ENCODE data around the gene CTDSP1.

CTDSP1 gene

GRCh38 chr2:218401890-218402289 lies 2.2 kb downstream of the CTDSP1 start:
- TF ChIP-seq CTCF (IDR thresholded peaks at IDR 0.05; ENCODE audit: poor library complexity, severe bottlenecking), result no peak
- DNase-seq (ENCODE audit: low spot score) (no peak), ATAC-seq (ENCODE audit: low read depth) (no peak)
- H3K27me3 ChIP-seq (ENCODE audit: insufficient read depth, poor library complexity, severe bottlenecking), result no peaks in the 10 kb centered on the region
- H3K4me1 ChIP-seq (ENCODE audit: insufficient read depth, poor library complexity, severe bottlenecking), result peaks cover 8% of the 10 kb centered on the region
- H3K27ac ChIP-seq (ENCODE audit: poor library complexity, severe bottlenecking), result peak overlapping the region; percentile 96
- H3K9me3 ChIP-seq (ENCODE audit: severe bottlenecking), result no peaks in the 10 kb centered on the region
- peaks cover 34% of the 10 kb centered on the region for H3K36me3 ChIP-seq (ENCODE audit: low read depth)
- no peak overlapping the region for H3K4me3 ChIP-seq (ENCODE audit: severe bottlenecking)

- TF ChIP-seq CTCF (IDR thresholded peaks at IDR 0.05; ENCODE audit: poor library complexity, severe bottlenecking), result no peak
- no peak overlapping the region for H3K4me3 ChIP-seq (ENCODE audit: severe bottlenecking)
- ATAC-seq (ENCODE audit: low read depth), result no peak
- peaks cover 34% of the 10 kb centered on the region for H3K36me3 ChIP-seq (ENCODE audit: low read depth)
- H3K9me3 ChIP-seq (ENCODE audit: severe bottlenecking), result no peaks in the 10 kb centered on the region
- H3K27me3 ChIP-seq (ENCODE audit: insufficient read depth, poor library complexity, severe bottlenecking), result no peaks in the 10 kb centered on the region
- no peak for DNase-seq (ENCODE audit: low spot score)
- no peak overlapping the region for H3K27ac ChIP-seq (ENCODE audit: poor library complexity, severe bottlenecking)
- peaks cover 12% of the 10 kb centered on the region for H3K4me1 ChIP-seq (ENCODE audit: insufficient read depth, poor library complexity, severe bottlenecking)
Observed at GRCh38 chr2:218402491-218402901, 2.8 kb downstream of the CTDSP1 start.

GRCh38 chr2:218402911-218403411 lies 3.3 kb downstream of the CTDSP1 start:
- no peak for ATAC-seq (ENCODE audit: low read depth)
- Histone ChIP-seq H3K4me3 (ENCODE audit: severe bottlenecking) (no peak overlapping the region), H3K27ac (ENCODE audit: poor library complexity, severe bottlenecking) (no peak overlapping the region), H3K9me3 (ENCODE audit: severe bottlenecking) (no peaks in the 10 kb centered on the region), H3K36me3 (ENCODE audit: low read depth) (peaks cover 34% of the 10 kb centered on the region), H3K4me1 (ENCODE audit: insufficient read depth, poor library complexity, severe bottlenecking) (peaks cover 12% of the 10 kb centered on the region), H3K27me3 (ENCODE audit: insufficient read depth, poor library complexity, severe bottlenecking) (no peaks in the 10 kb centered on the region)
- TF ChIP-seq CTCF (IDR thresholded peaks at IDR 0.05; ENCODE audit: poor library complexity, severe bottlenecking), result no peak
- DNase-seq (ENCODE audit: low spot score), result no peak

GRCh38 chr2:218403810-218404209 lies 4.1 kb downstream of the CTDSP1 start:
- Histone ChIP-seq H3K4me3 (ENCODE audit: severe bottlenecking) (no peak overlapping the region), H3K9me3 (ENCODE audit: severe bottlenecking) (no peaks in the 10 kb centered on the region), H3K27ac (ENCODE audit: poor library complexity, severe bottlenecking) (no peak overlapping the region), H3K36me3 (ENCODE audit: low read depth) (peaks cover 34% of the 10 kb centered on the region), H3K4me1 (ENCODE audit: insufficient read depth, poor library complexity, severe bottlenecking) (peaks cover 12% of the 10 kb centered on the region), H3K27me3 (ENCODE audit: insufficient read depth, poor library complexity, severe bottlenecking) (no peaks in the 10 kb centered on the region)
- no peak for DNase-seq (ENCODE audit: low spot score)
- TF ChIP-seq CTCF (IDR thresholded peaks at IDR 0.05; ENCODE audit: poor library complexity, severe bottlenecking), result no peak
- ATAC-seq (ENCODE audit: low read depth), result no peak

- Histone ChIP-seq H3K4me3 (ENCODE audit: severe bottlenecking) (no peak overlapping the region), H3K27ac (ENCODE audit: poor library complexity, severe bottlenecking) (peak overlapping the region; percentile 66), H3K9me3 (ENCODE audit: severe bottlenecking) (no peaks in the 10 kb centered on the region), H3K27me3 (ENCODE audit: insufficient read depth, poor library complexity, severe bottlenecking) (no peaks in the 10 kb centered on the region), H3K36me3 (ENCODE audit: low read depth) (peaks cover 34% of the 10 kb centered on the region), H3K4me1 (ENCODE audit: insufficient read depth, poor library complexity, severe bottlenecking) (peaks cover 12% of the 10 kb centered on the region)
- DNase-seq (ENCODE audit: low spot score) (no peak), ATAC-seq (ENCODE audit: low read depth) (no peak)
- TF ChIP-seq CTCF (IDR thresholded peaks at IDR 0.05; ENCODE audit: poor library complexity, severe bottlenecking), result no peak
Observed at GRCh38 chr2:218404351-218405085, 4.8 kb downstream of the CTDSP1 start.

Data from RWPE2 (cell line).